Panc1 (cell line): ENCODE data around the gene TM4SF20. TPM values are rescaled to one million over a fixed set of nuclear protein-coding genes. Genes with fewer than 3 reads are reported as not detected.

Experiments used
- ATAC-seq: fragments of 200-7000 bp; cut with Tn5 transposase; 2 replicates; pipeline ENCODE4 v1.9.1; 2020; ENCODE audit warnings: mild to moderate bottlenecking, moderate library complexity
- BruUV-seq: library from RNA; stranded (reverse); fragments of 400-500 nt; replicated peaks from 2 replicates; lab custom pipeline; 2021; lab: Mats Ljungman, UMichigan
- CTCF ChIA-PET: fragments of 300-600 bp; sonication (Branson Sonifier 250); formaldehyde crosslinking; loops from one replicate; lab custom pipeline; 2022; ENCODE audit warnings: antibody characterized with exemption; lab: Charles Lee
- POLR2A ChIA-PET: fragments of 300-600 bp; sonication (Branson Sonifier 250); formaldehyde crosslinking; loops from one replicate; lab custom pipeline; 2022; ENCODE audit warnings: antibody characterized with exemption; lab: Charles Lee
- DNase-seq: peaks from one replicate; pipeline ENCODE4 v3.0.0-alpha.2; 2010; ENCODE audit warnings: low read depth, low spot score
- H3K27ac ChIP-seq: 2 replicates; pipeline ENCODE4 v1.5.1; 2011; ENCODE audit warnings: mild to moderate bottlenecking, low read length, inconsistent platforms
- H3K27me3 ChIP-seq: fragments of 200-500 bp; sonication (Bioruptor generic); 2 replicates; pipeline ENCODE4 v1.6.0; 2014; ENCODE audit warnings: low read length, inconsistent platforms; ENCODE audit not compliant: control insufficient read depth, insufficient read depth
- H3K36me3 ChIP-seq: fragments of 200-500 bp; sonication (Bioruptor generic); 2 replicates; pipeline ENCODE4 v1.5.1; 2014; ENCODE audit warnings: inconsistent platforms, mild to moderate bottlenecking, low read length, moderate library complexity; ENCODE audit not compliant: control insufficient read depth, insufficient read depth
- H3K4me1 ChIP-seq: 2 replicates; pipeline ENCODE4 v1.5.1; 2011; ENCODE audit warnings: inconsistent platforms, mild to moderate bottlenecking, low read length, moderate library complexity; ENCODE audit not compliant: control insufficient read depth, insufficient read depth
- H3K4me3 ChIP-seq, 2 experiments: 2 replicates each; pipeline ENCODE4 v1.5.1; 2011 to 2012; ENCODE audit warnings: low read depth in 2 of 2, low read length in 2 of 2, mild to moderate bottlenecking in 2 of 2, inconsistent platforms in 1 of 2, moderate library complexity in 1 of 2
- H3K9me3 ChIP-seq: fragments of 200-500 bp; sonication (Bioruptor generic); 2 replicates; pipeline ENCODE4 v1.5.1; 2014; ENCODE audit warnings: low read depth, mild to moderate bottlenecking, inconsistent platforms, low read length, moderate library complexity; ENCODE audit not compliant: control insufficient read depth, insufficient read depth
- POLR2AphosphoS5 ChIP-seq: IDR thresholded peaks from 2 replicates; pipeline ENCODE4 v1.6.1; 2012; ENCODE audit warnings: mild to moderate bottlenecking, low read depth, low read length, moderate library complexity
- TCF7L2 ChIP-seq: IDR thresholded peaks from 2 replicates; pipeline ENCODE4 v1.6.1; 2011; ENCODE audit warnings: mild to moderate bottlenecking, low read depth, low read length, inconsistent platforms
- in situ Hi-C: cut with HindIII; loops from 2 replicates; pipeline ENCODE4 v1.10.0; 2016; ENCODE audit warnings: low sequenced_read_pairs, low pct_unique_long_range_greater_than_20kb
- intact Hi-C: fragments of 100-400 bp; cut with micrococcal nuclease; formaldehyde crosslinking; loops from one replicate; pipeline ENCODE4 v1.10.0; 2022; ENCODE audit not compliant: unreplicated experiment
- total RNA-seq: library from RNA; stranded (reverse); gene quantifications from one replicate; pipeline ENCODE4 v1.2.1, GENCODE V29; 2021; ENCODE audit not compliant: unreplicated experiment
- TF ChIP-seq, protein P1 (sequence below): fragments of 450-650 bp; IDR thresholded peaks from 2 replicates; pipeline ENCODE4 v1.5.1; 2017; ENCODE audit warnings: mild to moderate bottlenecking
- TF ChIP-seq, protein P2 (sequence below), 2 experiments: IDR thresholded peaks; 2 replicates each; pipeline ENCODE4 v1.6.1; 2011 to 2012; ENCODE audit warnings: low read depth in 2 of 2, control low read depth in 1 of 2, low read length in 1 of 2, mild to moderate bottlenecking in 1 of 2, moderate library complexity in 1 of 2; ENCODE audit not compliant: insufficient read depth in 1 of 2

Gene TM4SF20
- total RNA-seq, 1 experiment from 2014 or later = not detected

DNA sequence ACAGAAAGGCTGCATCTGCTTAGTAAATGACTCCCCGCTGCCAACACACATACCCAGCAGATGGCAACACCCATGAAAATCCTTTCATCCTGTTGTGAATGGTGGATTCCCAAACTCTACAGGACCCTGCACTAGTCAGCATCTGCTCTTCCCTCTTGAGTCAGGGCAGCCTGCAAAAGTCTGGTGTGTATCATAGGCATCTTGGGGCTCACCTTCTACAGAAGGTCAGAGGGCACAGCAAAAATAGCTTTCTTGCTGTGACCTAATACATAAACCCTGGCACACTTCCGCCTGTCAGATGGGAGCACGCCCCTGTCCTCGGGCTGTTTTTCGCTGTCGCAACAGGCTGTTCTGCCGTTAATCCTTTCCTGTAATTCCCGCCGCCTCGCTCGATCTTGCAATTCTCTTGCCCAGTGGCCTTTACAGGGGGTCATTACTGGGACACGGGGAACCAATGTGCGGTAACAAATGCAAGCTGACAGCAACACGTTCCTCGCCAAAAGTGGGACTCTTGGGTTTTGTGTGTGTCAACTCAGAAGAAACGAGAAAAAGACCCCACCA, 28.6 kb upstream of the TM4SF20 start:
- TF ChIP-seq, protein P1, sequence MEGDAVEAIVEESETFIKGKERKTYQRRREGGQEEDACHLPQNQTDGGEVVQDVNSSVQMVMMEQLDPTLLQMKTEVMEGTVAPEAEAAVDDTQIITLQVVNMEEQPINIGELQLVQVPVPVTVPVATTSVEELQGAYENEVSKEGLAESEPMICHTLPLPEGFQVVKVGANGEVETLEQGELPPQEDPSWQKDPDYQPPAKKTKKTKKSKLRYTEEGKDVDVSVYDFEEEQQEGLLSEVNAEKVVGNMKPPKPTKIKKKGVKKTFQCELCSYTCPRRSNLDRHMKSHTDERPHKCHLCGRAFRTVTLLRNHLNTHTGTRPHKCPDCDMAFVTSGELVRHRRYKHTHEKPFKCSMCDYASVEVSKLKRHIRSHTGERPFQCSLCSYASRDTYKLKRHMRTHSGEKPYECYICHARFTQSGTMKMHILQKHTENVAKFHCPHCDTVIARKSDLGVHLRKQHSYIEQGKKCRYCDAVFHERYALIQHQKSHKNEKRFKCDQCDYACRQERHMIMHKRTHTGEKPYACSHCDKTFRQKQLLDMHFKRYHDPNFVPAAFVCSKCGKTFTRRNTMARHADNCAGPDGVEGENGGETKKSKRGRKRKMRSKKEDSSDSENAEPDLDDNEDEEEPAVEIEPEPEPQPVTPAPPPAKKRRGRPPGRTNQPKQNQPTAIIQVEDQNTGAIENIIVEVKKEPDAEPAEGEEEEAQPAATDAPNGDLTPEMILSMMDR = peak; percentile 20; the same call in 1 of the 2 replicates
- TF ChIP-seq POLR2AphosphoS5 = no peak
- TF ChIP-seq TCF7L2 = no peak
- ATAC-seq (no peak), DNase-seq (no peak)
- no peaks in the 10 kb centered on the region for H3K9me3 ChIP-seq
- H3K4me3 ChIP-seq = no peak overlapping the region
- H3K27ac ChIP-seq = no peak overlapping the region
- peaks cover 12% of the 10 kb centered on the region for H3K4me1 ChIP-seq
- H3K27me3 ChIP-seq = no peaks in the 10 kb centered on the region
- ChIA-PET POLR2A (no interaction called here), CTCF (interaction anchor here (0.6 kb wide), 1 partner anchor 23 kb away, joined by 4 read pairs; no protein-coding TSS in a partner anchor)
- no TSS peak for BruUV-seq
- in situ Hi-C loops (no loop called here), intact Hi-C loops (loop anchor here (2.0 to 10.0 kb wide), 4 partner anchors 59 to 359 kb away; no protein-coding TSS in a partner anchor)
- H3K36me3 ChIP-seq = no peaks in the 10 kb centered on the region

DNA sequence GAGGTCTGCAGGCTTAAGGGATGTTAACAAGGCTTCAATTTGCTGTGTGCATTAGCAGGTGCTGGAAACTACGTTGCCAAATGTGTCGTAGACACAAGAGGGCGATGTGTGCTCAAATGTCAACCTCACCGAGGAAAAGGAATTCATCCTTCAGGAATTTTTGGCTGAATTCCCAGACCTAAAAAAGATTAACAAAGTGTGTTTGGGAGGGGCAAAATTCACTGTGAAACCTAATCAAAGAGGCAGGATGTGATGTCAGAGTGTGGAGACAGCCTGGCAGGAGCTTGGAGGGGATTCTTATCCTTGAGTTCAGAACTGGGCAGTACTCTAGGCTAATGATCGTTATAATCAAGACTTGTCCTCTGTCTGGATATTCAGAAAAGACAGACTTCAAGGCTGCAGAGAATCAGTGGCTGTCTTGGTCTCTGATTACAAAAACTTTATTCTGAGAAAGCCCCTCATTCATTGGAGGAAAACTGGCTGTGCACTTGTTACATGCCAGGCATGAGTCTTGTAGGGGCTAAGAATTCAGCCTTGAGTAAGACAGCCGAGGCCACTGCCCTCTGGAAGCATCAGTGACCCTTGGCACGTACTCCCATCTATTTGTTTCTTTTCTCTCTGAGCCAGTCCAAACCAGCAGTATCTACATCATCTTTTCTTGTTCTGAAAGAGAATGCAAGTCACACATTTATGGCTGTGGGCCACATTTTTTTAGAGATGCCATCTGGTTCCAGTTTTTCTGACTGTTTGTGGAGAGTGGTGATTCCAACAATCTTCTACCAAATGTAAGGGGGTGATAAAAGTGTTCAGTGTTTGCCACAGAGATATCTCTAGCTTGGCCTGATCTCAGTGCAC, 27.3 kb upstream of the TM4SF20 start:
- Histone ChIP-seq H3K36me3 (no peaks in the 10 kb centered on the region), H3K4me3 (peak overlapping the region in 1 of 2 experiments; percentile 1; a peak in 1 of 4 replicates), H3K27ac (peak overlapping the region; percentile 39), H3K27me3 (no peaks in the 10 kb centered on the region), H3K4me1 (peaks cover 12% of the 10 kb centered on the region), H3K9me3 (no peaks in the 10 kb centered on the region)
- BruUV-seq = no TSS peak
- ChIA-PET POLR2A (interaction anchor here (0.6 to 0.7 kb wide), 2 partner anchors 9 to 100 kb away, joined by 3 to 11 read pairs; no protein-coding TSS in a partner anchor), CTCF (interaction anchor here (0.7 to 1.1 kb wide), 2 partner anchors 13 to 303 kb away, joined by 3 to 6 read pairs; no protein-coding TSS in a partner anchor)
- in situ Hi-C loops (no loop called here), intact Hi-C loops (loop anchor here (2.0 to 10.0 kb wide), 4 partner anchors 60 to 360 kb away; no protein-coding TSS in a partner anchor)
- TF ChIP-seq, protein P1 = peak; percentile 86
- TF ChIP-seq, protein P2, sequence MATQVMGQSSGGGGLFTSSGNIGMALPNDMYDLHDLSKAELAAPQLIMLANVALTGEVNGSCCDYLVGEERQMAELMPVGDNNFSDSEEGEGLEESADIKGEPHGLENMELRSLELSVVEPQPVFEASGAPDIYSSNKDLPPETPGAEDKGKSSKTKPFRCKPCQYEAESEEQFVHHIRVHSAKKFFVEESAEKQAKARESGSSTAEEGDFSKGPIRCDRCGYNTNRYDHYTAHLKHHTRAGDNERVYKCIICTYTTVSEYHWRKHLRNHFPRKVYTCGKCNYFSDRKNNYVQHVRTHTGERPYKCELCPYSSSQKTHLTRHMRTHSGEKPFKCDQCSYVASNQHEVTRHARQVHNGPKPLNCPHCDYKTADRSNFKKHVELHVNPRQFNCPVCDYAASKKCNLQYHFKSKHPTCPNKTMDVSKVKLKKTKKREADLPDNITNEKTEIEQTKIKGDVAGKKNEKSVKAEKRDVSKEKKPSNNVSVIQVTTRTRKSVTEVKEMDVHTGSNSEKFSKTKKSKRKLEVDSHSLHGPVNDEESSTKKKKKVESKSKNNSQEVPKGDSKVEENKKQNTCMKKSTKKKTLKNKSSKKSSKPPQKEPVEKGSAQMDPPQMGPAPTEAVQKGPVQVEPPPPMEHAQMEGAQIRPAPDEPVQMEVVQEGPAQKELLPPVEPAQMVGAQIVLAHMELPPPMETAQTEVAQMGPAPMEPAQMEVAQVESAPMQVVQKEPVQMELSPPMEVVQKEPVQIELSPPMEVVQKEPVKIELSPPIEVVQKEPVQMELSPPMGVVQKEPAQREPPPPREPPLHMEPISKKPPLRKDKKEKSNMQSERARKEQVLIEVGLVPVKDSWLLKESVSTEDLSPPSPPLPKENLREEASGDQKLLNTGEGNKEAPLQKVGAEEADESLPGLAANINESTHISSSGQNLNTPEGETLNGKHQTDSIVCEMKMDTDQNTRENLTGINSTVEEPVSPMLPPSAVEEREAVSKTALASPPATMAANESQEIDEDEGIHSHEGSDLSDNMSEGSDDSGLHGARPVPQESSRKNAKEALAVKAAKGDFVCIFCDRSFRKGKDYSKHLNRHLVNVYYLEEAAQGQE (IDR thresholded peaks at IDR 0.05; ENCODE audit: insufficient read depth in 1 of 2, low read depth in 2 of 2, low read length in 1 of 2) = no peak
- ATAC-seq (peak; percentile 95), DNase-seq (peak; percentile 86)
